Measurements from ENCODE around the gene RGP1.

GRCh38 chr9:35743452-35743851 lies 5.6 kb upstream of the RGP1 start:
- TF ChIP-seq CTCF (conservative IDR thresholded peaks at IDR 0.05) (no peak), EZH2 (IDR thresholded peaks at IDR 0.05; ENCODE audit: low read depth) (no peak)
